PC-3 (cell line): ENCODE measurements around the gene GPANK1. TPM values are rescaled to one million over a fixed set of nuclear protein-coding genes. Genes with fewer than 3 reads are reported as not detected.

Experiments used
- ATAC-seq: fragments of 200-7000 bp; cut with Tn5 transposase; 2 replicates; pipeline ENCODE4 v1.9.1; 2020; ENCODE audit warnings: mild to moderate bottlenecking, moderate library complexity
- BruUV-seq: library from RNA; stranded (reverse); fragments of 400-500 nt; replicated peaks from 2 replicates; lab custom pipeline; 2021; lab: Mats Ljungman, UMichigan
- CTCF ChIA-PET: fragments of 300-600 bp; sonication (Branson Sonifier 250); formaldehyde crosslinking; loops from one replicate; lab custom pipeline; 2022; ENCODE audit warnings: antibody characterized with exemption; lab: Charles Lee
- POLR2A ChIA-PET: fragments of 300-600 bp; sonication (Branson Sonifier 250); formaldehyde crosslinking; loops from one replicate; lab custom pipeline; 2022; ENCODE audit warnings: antibody characterized with exemption; ENCODE audit not compliant: unreplicated experiment; lab: Charles Lee
- DNase-seq: peaks from one replicate; pipeline ENCODE4 v3.0.0-alpha.2; 2015
- H2AFZ ChIP-seq: fragments of 300-600 bp; sonication (generic); 2 replicates; pipeline ENCODE4 v1.6.0; 2016; ENCODE audit warnings: antibody characterized with exemption, low read length
- H3F3A ChIP-seq: fragments of 300-600 bp; sonication (generic); one replicate; pipeline ENCODE4 v1.6.0; 2017; ENCODE audit warnings: antibody characterized with exemption, low read length, control low read depth, mild to moderate bottlenecking; ENCODE audit not compliant: unreplicated experiment
- H3K27ac ChIP-seq: fragments of 300-600 bp; sonication (generic); 2 replicates; pipeline ENCODE4 v1.5.1; 2016; ENCODE audit warnings: mild to moderate bottlenecking, low read length
- H3K27me3 ChIP-seq: fragments of 300-600 bp; sonication (generic); 2 replicates; pipeline ENCODE4 v1.6.1; 2016; ENCODE audit warnings: low read length, mixed read lengths
- H3K36me3 ChIP-seq: fragments of 300-600 bp; sonication (generic); 2 replicates; pipeline ENCODE4 v1.6.1; 2016; ENCODE audit warnings: low read depth, mixed run types, low read length, mixed read lengths
- H3K4me1 ChIP-seq: fragments of 300-600 bp; sonication (generic); 2 replicates; pipeline ENCODE4 v1.5.1; 2016; ENCODE audit warnings: low read length; ENCODE audit not compliant: insufficient read depth
- H3K4me2 ChIP-seq: fragments of 300-600 bp; sonication (generic); 2 replicates; pipeline ENCODE4 v1.6.0; 2016; ENCODE audit warnings: low read length
- H3K4me3 ChIP-seq: fragments of 300-600 bp; sonication (generic); 2 replicates; pipeline ENCODE4 v1.5.1; 2016; ENCODE audit warnings: mild to moderate bottlenecking, low read length, mixed read lengths
- H3K79me2 ChIP-seq: fragments of 300-600 bp; sonication (generic); 2 replicates; pipeline ENCODE4 v1.6.1; 2017; ENCODE audit warnings: low read length, mixed read lengths
- H3K9ac ChIP-seq: fragments of 300-600 bp; sonication (generic); 2 replicates; pipeline ENCODE4 v1.6.0; 2016; ENCODE audit warnings: mild to moderate bottlenecking, low read length
- H3K9me2 ChIP-seq: fragments of 300-600 bp; sonication (generic); replicated peaks from 2 replicates; pipeline ENCODE4 v1.6.1; 2016; ENCODE audit warnings: mixed run types, low read length, mixed read lengths
- H3K9me3 ChIP-seq: fragments of 300-600 bp; sonication (generic); 2 replicates; pipeline ENCODE4 v1.6.1; 2016; ENCODE audit warnings: low read length, mixed read lengths
- H4K20me1 ChIP-seq: fragments of 300-600 bp; sonication (generic); 2 replicates; pipeline ENCODE4 v1.6.1; 2016; ENCODE audit warnings: low read length, mixed read lengths
- EZH2 ChIP-seq: fragments of 300-600 bp; sonication (generic); IDR thresholded peaks from one replicate; pipeline ENCODE4 v1.6.1; 2017; ENCODE audit warnings: antibody characterized with exemption, mild to moderate bottlenecking, low read length; ENCODE audit not compliant: unreplicated experiment
- EZH2phosphoT487 ChIP-seq: fragments of 300-600 bp; sonication (generic); IDR thresholded peaks from 2 replicates; pipeline ENCODE4 v1.6.1; 2018; ENCODE audit warnings: mild to moderate bottlenecking, antibody characterized with exemption, low read length, borderline replicate concordance
- intact Hi-C: fragments of 100-400 bp; cut with micrococcal nuclease; formaldehyde crosslinking; loops from 2 replicates; pipeline ENCODE4 v1.9.0; 2023
- total RNA-seq: library from RNA; depleted of rRNA; stranded (reverse); fragments of >200 nt; gene quantifications from 2 replicates; pipeline ENCODE4 v1.2.3, GENCODE V29; 2014
- TF ChIP-seq, protein P1 (sequence below): fragments of 300-600 bp; sonication (generic); conservative IDR thresholded peaks from 2 replicates; pipeline ENCODE4 v1.5.1; 2017; ENCODE audit warnings: antibody characterized with exemption, low read depth, mild to moderate bottlenecking, low read length

The GPANK1 gene
- total RNA-seq, 1 experiment from 2014 or later = 11.8 TPM

DNA sequence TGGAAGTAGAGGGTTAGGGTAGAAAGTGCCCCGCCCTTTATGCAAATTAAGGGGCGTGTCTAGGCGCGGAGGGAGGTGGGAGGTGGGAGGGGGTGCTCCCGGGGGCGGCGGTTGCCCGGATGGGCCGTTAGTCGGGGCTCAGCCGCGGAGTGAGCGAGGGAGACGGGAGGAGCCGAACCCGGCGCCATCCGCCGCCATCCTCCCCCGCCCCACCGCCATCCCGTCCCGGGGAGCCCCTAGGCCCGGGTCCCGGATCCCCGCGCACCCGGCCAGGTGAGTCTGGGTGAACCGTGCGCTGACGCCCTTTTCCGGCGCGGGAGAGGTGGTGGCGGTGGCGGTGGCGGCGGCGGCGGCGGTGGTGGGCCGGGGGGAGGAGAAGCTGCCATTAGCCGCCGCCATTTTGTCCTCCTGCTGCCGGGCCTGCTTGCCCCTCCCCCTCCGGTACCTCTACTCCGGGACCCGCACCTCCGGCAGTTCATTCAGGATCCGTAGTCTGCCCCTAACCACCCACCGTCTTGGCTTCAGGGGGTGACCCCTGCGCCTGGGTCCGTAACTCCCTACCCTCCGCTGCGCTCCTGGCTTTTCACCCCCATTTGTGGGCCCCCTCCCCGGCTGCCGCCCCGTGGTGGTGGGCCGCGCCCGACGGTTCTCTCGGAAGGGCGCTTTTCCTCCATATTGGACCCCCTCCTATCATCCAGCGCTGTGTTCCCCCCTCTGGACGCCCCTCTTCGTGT is 44.0 kb downstream of the GPANK1 start, which contains the start of gene PRRC2A:
Gene PRRC2A, plus strand, starts transcription at position 130 of the 734 bp plus-strand sequence. CDS start 2,075 bp downstream, outside the sequence.
- H3K79me2 ChIP-seq = peaks cover 49% of the 10 kb centered on the region
- ATAC-seq (peak; percentile 62), DNase-seq (no peak)
- H2AFZ ChIP-seq = peak within 1 kb of the TSS; percentile 83
- H3K27me3 ChIP-seq = no peaks in the 10 kb centered on the region
- H3K9me2 ChIP-seq = no peaks in the 10 kb centered on the region
- peak within 1 kb of the TSS; percentile 98 for H3K4me2 ChIP-seq
- H3K4me3 ChIP-seq = peak within 1 kb of the TSS; percentile 99
- no peaks in the 10 kb centered on the region for H3F3A ChIP-seq
- BruUV-seq = no TSS peak
- peaks cover 23% of the 10 kb centered on the region for H3K36me3 ChIP-seq
- H3K27ac ChIP-seq = peak within 1 kb of the TSS; percentile 91
- no peak for TF ChIP-seq EZH2
- TF ChIP-seq, protein P1, sequence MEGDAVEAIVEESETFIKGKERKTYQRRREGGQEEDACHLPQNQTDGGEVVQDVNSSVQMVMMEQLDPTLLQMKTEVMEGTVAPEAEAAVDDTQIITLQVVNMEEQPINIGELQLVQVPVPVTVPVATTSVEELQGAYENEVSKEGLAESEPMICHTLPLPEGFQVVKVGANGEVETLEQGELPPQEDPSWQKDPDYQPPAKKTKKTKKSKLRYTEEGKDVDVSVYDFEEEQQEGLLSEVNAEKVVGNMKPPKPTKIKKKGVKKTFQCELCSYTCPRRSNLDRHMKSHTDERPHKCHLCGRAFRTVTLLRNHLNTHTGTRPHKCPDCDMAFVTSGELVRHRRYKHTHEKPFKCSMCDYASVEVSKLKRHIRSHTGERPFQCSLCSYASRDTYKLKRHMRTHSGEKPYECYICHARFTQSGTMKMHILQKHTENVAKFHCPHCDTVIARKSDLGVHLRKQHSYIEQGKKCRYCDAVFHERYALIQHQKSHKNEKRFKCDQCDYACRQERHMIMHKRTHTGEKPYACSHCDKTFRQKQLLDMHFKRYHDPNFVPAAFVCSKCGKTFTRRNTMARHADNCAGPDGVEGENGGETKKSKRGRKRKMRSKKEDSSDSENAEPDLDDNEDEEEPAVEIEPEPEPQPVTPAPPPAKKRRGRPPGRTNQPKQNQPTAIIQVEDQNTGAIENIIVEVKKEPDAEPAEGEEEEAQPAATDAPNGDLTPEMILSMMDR = no peak
- no peak for TF ChIP-seq EZH2phosphoT487
- H3K4me1 ChIP-seq = peaks cover 17% of the 10 kb centered on the region
- H3K9me3 ChIP-seq = no peaks in the 10 kb centered on the region
- POLR2A ChIA-PET = no interaction called here
- intact Hi-C loops = loop anchor here (1.0 kb wide), 2 partner anchors 32 to 45 kb away; partner anchors contain the start of gene BAG6
- peak within 1 kb of the TSS; percentile 99 for H3K9ac ChIP-seq
- H4K20me1 ChIP-seq = peaks cover 24% of the 10 kb centered on the region
- CTCF ChIA-PET = no interaction called here

DNA sequence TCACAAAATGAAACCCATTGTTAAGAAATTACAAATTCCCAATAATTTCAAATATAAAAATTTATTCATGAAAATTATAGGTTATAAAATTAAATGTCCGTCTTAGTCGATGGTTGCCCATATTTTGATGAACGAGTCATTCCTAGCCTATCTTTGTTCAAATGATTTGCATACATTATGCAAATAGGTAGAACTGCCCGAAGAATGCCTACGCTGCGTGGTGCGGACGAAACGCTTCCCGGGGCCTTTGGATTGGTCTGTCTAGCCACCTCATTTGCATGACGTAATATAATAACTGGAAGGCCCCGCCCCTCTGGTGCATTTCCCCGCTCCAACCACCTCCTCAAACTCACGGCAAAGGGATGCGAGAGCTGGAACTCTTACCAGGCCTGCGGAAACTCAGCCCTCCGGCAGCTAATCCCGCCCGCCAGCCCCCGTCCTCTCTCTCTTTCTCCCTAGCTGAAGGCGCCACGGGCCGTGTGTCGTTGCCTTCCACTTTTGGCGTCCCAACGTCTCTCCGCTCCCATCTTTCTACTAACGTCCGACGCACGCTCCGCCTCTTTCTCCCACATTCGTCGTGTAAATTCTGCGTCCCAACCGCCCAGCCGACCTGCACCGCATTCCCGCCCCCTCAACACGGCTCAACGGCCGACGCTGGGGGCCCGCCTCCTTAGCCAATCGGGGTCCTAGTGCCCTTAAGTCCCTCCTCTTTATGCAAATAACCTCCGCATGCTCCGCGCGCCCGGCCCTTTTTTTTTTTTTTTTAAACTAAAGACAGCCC is 44.8 kb downstream of the GPANK1 start:
- ATAC-seq (peak; percentile 88), DNase-seq (peak; percentile 98)
- H3K4me1 ChIP-seq = peaks cover 17% of the 10 kb centered on the region
- peak overlapping the region; percentile 83 for H3K4me2 ChIP-seq
- TSS peak; percentile 96 for BruUV-seq
- H3F3A ChIP-seq = no peaks in the 10 kb centered on the region
- no peaks in the 10 kb centered on the region for H3K9me2 ChIP-seq
- peaks cover 15% of the 10 kb centered on the region for H3K36me3 ChIP-seq
- H3K27ac ChIP-seq = peak overlapping the region; percentile 91
- peak overlapping the region; percentile 99 for H3K9ac ChIP-seq
- H3K9me3 ChIP-seq = no peaks in the 10 kb centered on the region
- H3K79me2 ChIP-seq = peaks cover 42% of the 10 kb centered on the region
- H3K27me3 ChIP-seq = no peaks in the 10 kb centered on the region
- no peak for TF ChIP-seq EZH2phosphoT487
- TF ChIP-seq, protein P1 = no peak
- TF ChIP-seq EZH2 = no peak
- intact Hi-C loops = loop anchor here (1.0 kb wide), 2 partner anchors 32 to 45 kb away; partner anchors contain the start of gene BAG6
- H2AFZ ChIP-seq = peak overlapping the region; percentile 83
- H3K4me3 ChIP-seq = peak overlapping the region; percentile 99
- POLR2A ChIA-PET = no interaction called here
- H4K20me1 ChIP-seq = peaks cover 24% of the 10 kb centered on the region
- CTCF ChIA-PET = no interaction called here
